Stromal cell of bone marrow (primary cell): Measurements from ENCODE around the gene ROBO2.
A peak's percentile ranks its signal among the peaks of the same experiment; 100 is the strongest.

Experiments used
- DNase-seq: peaks from one replicate; pipeline ENCODE4 v3.0.0-alpha.2; 2012; ENCODE audit warnings: low read depth

ROBO2 gene, protein sequence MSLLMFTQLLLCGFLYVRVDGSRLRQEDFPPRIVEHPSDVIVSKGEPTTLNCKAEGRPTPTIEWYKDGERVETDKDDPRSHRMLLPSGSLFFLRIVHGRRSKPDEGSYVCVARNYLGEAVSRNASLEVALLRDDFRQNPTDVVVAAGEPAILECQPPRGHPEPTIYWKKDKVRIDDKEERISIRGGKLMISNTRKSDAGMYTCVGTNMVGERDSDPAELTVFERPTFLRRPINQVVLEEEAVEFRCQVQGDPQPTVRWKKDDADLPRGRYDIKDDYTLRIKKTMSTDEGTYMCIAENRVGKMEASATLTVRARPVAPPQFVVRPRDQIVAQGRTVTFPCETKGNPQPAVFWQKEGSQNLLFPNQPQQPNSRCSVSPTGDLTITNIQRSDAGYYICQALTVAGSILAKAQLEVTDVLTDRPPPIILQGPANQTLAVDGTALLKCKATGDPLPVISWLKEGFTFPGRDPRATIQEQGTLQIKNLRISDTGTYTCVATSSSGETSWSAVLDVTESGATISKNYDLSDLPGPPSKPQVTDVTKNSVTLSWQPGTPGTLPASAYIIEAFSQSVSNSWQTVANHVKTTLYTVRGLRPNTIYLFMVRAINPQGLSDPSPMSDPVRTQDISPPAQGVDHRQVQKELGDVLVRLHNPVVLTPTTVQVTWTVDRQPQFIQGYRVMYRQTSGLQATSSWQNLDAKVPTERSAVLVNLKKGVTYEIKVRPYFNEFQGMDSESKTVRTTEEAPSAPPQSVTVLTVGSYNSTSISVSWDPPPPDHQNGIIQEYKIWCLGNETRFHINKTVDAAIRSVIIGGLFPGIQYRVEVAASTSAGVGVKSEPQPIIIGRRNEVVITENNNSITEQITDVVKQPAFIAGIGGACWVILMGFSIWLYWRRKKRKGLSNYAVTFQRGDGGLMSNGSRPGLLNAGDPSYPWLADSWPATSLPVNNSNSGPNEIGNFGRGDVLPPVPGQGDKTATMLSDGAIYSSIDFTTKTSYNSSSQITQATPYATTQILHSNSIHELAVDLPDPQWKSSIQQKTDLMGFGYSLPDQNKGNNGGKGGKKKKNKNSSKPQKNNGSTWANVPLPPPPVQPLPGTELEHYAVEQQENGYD (N-terminal part only)

DNA sequence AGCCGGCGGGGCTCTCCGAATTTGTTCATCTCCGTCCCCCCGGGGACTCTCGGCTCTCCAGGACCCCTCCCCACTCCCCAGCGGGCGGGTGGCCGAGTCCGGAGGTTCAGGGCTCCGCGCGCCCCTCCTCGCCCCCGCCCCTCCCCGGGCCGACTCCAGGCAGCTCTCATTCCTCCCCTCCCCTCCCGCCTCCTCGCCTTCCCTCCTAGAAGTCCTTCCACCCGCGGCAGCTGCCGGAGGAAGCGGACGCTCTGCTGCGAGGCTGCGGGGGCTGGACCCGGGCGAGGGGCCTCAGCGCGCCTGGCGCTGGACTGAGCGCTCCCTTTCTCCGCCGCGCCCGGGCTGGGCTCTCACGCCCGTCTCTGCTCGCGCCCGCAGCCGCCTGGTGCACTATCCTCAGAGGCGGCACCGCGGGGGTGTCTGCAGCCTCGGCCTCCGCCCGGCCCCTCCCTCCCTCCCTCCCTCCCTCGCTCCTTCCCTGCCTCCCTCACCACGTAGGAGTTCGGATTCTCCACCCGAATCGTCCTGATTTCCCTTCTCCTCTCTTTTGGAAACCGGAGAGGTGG is at the start of gene ROBO2:
Gene ROBO2 (plus strand): TSS at position 494 of the 566 bp plus-strand sequence. CDS start 687 bp downstream, outside the sequence.
- no peak for DNase-seq

DNA sequence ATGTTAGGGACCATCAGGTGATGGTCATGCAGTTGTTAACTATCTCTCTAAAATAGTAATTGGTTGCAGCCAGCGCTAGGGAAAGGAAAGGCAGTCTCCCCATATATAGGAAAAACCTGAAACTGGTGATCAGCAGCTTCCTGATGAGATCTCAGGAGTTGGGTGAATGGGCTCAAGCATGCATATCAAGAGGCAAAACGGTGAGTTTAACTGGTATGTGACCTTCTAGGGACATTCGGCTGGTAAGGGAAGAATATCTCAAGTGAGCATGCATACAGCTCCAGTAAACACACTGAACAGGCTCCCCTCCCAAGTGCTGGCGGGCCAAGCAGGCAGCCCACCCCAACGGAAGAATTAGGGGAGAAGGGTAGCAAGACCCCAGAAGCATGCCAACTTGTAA is 49.3 kb upstream of the ROBO2 start:
- no peak for DNase-seq

DNA sequence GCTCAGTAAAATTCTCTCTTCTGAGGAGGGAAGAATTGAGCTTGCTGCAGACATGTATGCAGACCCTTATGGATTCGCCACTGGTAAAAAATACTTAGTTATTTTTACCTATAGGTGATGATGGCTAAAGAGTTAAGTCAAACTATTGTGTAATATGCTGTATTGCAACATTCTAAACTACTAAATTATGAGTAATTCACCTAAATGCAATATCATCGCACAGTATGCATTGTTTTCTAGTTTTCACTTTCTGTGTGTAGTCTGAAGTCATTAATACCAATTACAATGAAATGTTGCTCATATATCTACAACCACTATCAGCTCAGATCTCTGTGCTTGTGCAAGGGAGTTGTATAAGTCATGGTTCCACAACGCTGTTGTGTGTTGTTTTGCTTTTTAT is 48.7 kb upstream of the ROBO2 start:
- DNase-seq: no peak

DNA sequence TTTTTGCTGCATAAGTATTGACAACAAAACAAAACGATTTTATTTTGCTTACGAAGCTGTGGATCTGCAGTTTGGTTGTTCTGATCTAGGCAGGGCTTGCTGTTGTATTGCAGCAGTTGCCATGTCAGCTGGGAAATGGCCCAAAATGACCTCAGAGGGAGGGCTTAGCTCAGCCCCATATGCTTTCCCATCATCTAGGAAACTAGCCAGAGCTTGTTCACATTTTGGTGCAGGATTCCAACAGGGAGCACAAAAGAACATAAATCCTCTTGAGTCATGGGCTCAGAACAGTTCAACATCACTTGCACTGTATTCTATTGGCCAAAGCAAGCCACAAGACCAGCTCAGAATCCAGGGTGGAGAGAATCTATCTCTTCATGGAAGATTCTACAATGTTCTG is 42.2 kb upstream of the ROBO2 start:
- no peak for DNase-seq

DNA sequence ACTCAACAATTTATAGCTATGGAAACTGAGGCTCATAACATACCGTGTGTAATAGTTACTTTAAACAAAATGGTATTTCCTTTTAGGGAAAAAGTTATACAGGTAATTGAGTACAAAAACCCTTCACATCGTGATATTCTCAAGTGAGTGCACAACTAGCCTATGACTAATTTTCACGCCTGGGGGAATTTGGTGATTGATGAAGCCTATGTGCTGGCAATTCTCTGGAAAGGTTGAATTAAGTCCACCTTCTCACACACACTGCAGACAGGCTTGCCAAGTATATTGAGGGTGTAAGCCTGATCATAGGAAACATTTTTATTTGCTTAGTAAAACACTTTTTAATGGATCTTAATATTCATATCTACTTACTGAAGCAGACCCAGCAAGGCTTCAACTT is 41.3 kb upstream of the ROBO2 start:
- DNase-seq: no peak

DNA sequence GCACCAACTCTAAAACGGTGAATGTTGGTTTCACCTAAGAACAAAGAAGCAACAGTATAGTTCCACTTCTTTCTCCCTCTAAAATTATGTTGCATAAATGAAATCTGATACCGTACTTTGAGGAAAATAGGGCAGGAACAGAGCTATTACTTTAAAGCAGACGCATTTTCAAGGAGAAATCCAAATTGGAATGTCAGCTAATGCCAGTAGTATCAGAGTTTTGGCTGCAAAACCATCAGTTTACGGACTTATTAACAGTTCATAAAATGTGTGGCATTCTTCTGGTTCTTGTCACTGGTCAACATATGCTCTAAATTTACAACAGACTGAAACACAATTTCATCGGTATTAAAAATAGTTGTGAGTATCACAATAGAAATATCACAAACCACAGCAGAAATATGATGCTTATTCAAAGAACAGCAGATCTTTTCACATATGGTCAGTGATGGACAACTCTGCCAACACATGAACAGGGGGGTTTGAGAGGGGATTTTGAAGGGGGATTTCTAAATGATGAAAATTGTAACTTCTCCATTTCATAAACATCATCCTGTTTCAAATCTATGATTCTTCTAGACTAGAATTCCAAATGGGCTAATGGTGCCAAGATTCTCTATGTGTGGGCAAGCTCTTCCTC is 38.7 kb upstream of the ROBO2 start:
- no peak for DNase-seq

DNA sequence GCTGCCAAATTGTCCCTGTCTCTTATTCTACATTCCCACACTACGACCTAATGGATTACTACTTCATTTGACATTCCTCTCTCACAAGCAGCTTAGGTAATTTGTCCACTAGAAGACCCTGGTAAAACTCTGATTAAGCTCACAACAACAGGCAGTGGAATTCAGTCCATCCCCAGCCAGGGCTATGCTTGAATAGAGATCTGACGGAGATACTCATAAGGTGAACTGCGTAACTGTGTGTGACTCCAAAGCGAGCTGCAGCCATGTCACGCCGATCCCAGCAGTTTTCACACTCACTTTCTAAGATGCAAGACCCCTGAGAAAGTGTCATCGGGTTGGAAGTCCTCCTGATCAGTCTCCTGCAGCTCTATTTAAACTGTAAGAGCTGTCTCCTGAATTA is 25.7 kb upstream of the ROBO2 start:
- DNase-seq: no peak

DNA sequence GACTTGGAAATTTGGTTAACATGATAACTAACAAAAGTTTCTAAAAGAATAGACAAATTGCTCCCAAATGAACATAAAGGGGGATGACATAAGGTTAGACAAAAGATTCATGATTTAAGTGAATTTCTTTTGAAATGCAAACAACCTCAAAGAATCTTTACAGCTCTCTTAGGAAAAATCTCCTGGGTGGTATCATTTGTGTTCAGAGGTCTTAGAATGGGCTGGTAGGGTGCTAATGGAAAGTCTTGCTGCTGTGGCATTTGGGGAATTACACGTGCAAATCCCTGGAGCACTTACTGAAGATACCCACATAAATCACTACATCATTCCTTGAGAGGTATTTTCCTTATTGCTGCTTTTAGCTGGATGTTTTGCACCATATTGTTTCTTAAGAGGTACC is 14.4 kb upstream of the ROBO2 start:
- no peak for DNase-seq

DNA sequence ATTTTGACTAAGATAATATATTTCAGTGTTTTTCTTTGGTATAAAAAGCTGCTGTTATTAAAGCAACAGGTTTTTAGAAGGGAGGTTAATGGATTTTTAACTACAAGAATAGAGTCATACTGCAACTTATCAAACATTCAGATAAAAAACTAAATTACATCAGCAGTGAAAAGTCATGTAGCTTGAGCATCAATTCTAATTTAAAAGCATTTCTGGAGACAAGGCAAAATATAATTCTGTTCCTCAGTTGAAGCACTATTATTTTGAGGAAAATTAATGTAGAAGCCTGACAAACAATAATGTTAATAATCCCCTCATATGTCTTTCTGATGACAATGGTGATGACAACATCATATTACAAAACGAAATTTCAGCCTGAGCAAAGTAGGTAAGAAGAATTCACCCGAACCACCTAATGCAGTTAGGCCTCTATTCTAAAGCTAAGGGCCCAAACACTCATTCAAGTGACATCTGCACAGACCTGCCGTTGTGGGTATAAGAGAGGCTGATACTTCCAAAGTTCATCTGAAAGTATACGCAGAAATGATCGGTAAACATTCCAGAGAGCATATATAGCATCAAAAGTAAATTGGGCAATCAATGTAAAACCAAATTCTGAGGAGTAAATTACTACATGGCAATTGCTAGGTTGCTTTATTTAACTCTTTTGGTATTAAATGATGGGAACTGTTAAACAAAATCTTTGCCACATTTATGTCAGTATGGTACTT is 12.8 kb upstream of the ROBO2 start:
- DNase-seq: no peak

DNA sequence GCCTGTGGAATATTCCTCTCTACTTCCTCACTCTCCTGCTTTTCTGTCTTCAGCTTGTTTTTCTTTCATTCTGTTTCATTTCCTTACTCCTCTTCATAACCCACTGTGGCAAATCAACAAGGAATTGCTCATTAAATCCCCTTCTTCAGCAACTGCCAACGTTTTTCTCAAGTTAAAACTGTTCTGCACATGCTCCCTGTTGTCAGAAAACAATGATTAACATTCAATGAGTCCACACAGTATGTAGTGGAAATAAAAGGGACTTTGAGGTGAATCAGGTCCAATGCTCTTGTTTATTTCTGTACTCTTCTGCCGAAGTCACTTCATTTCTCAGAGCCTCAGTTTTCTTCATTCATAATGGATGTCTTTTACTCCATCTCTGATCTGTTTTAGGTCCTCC is 11.9 kb upstream of the ROBO2 start:
- no peak for DNase-seq

DNA sequence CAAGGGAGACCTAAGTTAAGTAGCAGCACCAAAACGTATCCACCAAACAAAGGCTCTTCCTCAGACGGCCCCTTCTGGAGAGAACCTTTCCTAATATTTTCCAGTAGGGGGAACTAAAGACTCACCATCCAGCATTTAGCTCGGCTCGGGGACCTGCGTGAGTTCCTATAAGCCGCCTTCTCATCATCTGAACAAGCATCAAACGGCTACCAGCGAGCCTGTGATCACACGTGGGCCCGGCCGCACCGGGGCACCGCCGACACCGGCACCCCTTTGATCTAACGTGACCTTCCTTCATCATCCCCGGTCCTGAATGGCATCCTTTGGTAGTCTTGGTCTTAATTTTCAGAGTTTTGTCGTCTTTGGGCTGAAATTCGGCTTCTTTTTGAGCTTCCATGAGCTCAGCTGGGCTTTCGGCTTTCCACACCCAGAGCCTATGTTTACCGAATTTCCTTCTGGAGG is 1.4 kb upstream of the ROBO2 start:
- DNase-seq: peak; percentile 59

DNA sequence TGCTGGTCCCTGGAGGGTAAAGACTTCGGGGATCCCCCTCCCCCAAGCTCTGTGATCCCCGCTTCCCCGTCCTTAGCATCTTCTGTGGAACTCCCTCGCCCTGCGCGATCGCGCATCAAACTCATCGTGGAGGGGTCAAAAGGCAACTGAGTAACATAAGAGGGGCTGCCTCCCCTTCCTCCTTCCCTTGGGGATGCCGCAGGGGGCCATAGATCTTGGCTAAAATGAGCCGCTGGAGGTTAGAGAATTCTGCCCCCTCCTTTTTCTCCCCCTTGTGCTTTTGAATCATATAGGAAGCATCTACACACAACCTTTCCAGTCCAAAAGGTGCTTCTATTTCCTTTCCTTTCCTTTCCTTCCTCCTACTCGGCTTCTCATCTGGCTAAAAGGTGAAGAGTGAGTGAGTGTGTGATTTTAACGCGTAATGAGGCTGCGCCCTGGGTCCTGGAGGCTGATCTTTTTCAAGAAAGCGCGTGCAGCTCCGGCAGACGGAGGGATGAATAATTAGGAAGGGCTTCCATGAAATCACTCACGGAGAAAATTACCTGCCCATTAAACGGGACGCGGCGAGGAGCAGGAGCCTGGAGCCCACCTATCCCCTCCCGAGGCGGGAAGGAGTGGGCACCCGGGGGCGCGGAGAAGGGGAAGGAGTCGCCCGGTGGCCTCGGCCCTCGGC is 831 bp upstream of the ROBO2 start:
- DNase-seq: no peak

DNA sequence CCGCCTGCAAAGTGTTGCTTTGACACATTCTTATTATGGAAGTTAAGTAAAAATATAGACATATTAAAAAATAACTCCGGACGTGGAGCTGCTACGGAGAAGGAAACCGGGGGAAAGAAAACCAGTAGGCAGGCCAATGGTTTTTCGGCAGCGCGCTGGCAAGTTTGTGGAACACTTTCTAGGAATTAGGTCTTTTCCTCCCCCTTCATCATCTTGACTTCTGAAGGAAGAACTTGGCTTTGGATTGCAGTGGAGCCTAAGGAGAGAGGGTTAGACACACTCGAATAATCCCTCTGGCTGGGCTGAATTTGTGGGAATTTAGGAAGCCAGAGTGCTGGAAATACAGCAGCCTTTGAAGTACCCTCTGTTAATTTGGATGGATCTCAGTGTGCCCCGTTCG is 317 bp downstream of the ROBO2 start:
- DNase-seq: no peak

DNA sequence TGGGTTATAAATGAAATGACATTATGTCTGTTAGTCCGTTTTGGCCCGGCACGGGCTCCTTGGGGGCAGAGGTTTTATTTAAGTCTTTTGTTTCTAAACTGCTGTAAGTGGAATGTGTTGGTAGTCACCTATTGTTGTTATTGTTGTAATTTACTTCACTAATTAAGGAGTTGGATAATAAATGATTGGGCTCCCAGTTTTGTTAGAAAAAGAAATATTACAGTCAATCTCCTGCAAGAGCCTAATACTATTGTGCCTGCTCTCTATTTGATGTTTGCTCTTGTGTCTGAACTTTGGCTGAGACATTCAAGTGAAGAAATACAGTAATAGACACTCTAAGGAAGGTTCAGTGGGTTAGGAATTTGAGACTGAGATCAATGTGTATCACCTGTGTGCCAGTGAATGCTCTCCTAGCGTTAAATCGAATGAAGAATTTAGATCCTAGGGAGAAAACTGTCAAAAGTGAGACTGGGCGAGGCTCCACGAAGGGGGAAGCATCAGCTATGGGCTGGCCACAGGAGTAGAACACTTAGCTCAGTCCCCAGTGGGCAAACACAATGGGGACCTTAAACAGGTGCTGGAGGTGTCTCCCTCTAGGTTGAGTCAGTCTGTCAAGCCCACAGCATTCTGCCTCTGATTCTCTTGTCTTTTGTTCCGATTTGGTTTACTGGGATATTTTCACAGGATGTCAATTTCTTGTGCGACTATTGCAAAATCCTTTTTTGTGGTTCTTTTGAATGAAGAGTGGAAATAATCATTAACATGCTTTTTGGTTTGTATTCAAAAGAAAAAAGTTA is 1.2 kb downstream of the ROBO2 start:
- no peak for DNase-seq

DNA sequence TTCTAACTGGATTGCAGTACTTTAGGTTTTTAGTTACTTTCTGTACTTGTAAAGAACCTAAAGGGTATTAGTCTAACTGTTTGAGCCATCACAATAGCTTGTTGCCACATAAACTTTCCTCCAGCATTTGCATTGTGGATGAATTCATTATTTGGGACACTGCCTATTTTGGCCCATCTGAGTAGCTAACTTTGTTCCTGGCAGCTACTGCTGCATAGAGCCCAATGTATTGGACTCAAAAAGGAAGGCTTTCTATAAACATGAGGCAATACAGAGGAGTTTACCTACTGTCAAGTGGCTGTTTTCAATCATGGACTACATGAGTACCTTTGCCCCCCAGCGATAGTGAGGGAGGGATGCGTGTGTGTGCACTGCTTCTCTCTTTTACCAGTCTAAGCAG is 1.9 kb downstream of the ROBO2 start:
- no peak for DNase-seq

DNA sequence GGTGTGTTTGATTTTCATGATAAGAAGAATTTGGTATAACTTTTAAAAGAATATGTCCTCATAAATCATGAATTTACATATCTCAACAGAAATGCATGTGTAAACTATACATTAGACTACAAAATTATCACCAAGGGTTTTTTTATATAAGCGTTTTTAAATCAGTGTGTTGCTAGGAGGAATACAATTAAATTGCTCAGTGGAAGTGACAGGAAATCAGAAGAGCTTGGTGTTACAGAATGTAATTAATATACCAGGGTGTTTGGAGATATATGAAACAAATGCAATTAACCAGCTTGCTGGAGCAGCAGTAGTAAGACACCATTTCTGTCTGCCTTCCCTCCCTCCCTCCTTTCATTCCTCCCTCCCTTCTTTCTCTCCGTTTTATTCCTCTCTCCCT is 2.4 kb downstream of the ROBO2 start:
- DNase-seq: no peak

DNA sequence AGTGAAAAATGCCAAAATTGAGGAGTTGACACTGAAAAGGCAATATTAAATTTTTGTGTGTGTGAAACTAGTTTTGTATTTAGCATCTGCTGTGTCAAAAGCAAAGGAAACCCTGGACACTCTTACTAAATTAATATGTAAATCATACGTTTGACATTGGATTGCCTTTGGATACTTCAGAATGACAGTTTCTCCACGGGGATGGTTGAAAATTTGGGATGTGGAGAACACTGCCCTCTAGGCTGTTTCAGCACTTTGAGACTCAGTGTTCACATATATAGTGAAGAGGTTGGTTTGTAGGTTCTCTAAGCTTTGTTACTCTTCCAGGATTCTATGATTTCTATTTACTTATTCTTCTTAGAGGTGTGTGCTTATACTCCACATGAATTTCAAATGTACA is 3.0 kb downstream of the ROBO2 start:
- DNase-seq: no peak

DNA sequence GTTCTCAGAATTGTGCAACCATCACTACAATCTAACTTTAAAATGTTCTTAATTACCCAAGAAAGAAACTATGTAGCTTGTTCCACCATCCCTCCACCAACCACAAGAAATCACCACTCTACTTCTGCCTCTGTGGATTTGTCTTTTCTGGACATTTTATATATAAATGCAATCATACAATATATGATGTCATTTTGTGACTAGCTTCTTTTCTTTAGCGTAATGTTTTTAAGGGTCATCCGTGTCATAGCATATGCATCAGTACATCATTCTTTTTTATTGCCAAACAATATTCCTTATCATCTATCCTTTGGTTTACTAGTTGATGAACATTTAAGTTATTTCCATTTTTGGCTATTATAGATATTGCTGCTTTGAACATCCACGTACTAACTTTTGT is 5.8 kb downstream of the ROBO2 start:
- DNase-seq: no peak

DNA sequence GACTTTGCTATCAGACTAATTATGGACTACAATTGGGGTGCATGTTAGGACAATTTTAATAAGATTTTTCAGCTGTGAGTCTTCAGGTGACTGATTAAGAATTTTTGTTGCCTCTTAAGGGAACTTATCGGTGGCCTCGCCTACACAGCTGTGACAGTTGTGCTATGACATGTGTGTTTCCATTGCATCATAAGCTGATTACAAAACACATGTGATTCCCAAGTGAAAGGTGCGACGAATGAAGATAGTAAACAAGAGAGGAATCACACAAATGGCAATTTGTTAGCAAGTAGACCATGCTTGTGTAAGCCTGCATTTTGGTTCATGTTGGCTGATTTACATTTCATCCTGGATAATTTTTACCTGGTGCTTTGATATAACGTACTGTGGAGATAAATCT is 8.3 kb downstream of the ROBO2 start:
- DNase-seq: no peak

DNA sequence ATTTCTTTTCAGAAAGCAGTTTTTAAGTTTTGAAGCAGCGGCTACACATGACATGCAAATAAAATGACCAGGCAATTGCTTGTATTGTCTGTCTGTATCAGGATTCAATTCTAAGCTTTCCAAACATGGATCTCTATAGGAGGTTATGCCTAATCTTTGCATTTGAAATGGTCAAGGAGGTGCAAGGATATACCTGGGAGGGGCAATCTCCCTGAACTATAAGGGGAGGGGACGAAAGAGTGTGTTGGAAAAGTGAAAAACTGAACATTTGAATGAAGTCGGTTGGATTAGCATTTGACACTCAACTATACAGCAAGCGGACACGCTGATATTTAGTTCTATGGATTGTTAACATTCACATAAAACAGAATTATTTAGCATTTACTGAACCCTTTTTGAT is 11.7 kb downstream of the ROBO2 start:
- no peak for DNase-seq
